ENCODE measurements around the gene MAPK6.
A peak's percentile ranks its signal among the peaks of the same experiment; 100 is the strongest.

The MAPK6 gene

DNA sequence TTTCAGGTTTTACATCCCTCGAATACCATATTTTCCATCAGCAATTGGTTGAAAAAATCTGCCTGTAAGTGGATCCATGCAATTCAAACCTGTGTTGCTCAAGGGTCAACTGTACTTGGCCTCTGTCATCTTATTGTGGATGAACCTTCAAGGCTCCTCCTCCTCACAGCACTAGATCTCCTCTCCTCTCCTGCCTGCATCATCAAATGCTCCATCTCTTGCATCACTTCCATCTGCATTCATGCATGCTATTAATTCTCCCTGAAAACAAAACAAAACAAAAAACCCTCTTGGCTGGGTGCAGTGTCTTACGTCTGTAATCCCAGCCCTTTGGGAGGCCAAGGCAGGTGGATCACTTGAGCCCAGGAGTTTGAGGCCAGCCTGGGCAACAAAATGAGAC lies 83.4 kb downstream of the MAPK6 start:
- peak; percentile 50 for DNase-seq (ENCODE audit: low read depth, low spot score)

DNA sequence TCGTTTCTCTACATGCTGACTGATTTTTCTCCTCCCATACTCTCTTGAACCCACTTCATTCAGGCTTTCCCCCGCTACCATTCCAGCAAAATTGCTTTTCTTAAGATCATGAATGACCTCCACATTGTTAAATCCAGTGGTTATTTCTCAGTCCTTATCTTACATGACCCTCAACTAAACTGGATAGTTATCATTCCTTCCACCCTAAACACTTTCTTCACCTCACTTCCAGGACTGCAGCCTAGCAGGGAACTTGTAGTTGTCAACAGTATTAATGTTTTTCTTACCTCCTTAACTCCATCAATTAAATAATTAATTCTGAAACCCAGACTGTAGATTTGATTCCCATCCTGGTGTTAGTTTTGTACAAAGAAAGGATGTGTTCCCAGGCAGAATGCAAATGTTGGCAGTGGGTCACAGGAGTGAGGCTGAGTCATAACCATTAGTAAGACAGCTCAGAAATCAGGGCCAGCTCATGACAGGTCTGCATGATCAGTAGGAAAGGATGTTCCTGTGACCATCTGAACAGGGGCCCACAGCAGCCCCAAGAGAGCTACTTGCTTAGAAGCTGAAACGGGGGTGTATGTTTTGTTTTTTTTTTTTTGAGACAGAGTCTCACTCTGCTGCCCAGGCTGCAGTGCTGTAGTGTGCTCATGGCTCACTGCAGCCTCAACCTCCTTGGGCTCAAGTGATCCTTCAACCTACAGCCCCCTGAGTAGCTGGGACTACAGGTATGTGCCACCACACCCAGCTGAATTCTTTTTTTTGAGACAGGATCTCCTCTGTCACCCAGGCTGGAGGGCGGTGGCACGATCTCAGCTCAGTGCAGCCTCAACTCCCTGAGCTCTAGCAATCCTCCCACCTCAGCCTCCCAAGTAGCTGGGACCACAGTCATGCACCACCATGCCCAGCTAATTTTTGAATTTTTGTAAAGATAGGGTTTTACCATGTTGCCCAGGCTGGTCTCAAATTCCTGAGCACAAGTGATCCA lies 84.5 kb downstream of the MAPK6 start:
- DNase-seq (ENCODE audit: low read depth, low spot score) = peak; percentile 61

DNA sequence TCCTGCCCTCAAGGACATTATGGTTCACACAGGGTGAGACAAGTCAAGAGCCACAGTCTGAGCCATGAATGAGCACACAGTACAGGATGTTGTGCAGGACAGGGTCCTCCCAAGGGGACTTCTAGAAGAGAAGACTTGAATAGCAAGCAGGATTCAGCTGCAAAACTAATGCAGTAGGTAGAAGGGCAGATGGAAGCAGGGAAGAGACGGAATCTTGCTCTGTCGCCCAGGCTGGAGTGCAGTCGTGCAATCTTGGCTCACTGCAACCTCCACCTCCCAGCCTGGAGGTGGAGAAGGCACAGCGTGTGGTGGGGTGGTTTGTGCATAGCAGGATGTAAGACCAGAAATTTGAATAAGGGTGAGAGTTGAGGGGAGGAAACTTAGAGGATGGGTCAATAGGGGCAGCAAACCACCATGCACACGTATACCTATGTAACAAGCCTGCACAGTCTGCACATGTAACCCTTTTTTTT lies 85.5 kb downstream of the MAPK6 start:
- DNase-seq (ENCODE audit: low read depth, low spot score) = no peak

DNA sequence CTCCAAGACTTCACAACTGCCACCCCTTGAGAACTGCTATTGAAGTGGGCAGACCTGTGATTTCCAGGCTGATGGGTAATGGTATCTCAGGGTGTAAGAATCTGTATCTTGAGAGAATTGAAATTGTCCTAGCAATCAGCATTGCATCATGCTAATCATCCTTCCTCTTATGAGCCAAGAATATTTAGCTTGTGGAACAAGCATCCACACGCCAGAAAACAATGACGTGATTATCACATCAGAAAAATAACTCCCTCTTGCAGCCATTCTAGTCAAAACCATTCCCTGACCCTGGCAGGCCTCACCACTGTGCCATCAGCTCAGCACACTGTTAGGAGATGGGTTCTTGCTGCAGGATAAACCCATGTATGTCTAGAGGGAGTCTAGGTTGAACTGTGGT lies 86.8 kb downstream of the MAPK6 start:
- DNase-seq (ENCODE audit: low read depth, low spot score) = no peak

DNA sequence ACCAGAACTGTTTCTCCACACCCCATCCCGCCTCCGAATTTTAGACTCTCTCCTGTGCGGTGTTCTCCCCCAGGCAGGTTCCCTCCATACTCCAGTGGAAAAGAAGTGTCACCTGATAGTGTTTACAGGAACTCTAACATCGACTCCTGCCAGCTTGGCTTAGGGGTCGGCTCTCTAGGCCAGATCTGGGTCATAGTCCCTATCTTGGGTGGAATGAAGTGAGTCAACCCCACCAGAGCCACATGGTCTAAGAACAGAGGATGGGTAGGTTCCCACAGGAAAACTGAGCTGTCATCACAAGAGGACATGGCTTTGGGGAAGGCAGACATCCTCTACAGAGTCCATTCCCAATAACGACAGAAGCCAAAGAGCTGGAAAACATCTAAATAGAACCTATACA lies 87.6 kb downstream of the MAPK6 start:
- no peak for DNase-seq (ENCODE audit: low read depth, low spot score)

DNA sequence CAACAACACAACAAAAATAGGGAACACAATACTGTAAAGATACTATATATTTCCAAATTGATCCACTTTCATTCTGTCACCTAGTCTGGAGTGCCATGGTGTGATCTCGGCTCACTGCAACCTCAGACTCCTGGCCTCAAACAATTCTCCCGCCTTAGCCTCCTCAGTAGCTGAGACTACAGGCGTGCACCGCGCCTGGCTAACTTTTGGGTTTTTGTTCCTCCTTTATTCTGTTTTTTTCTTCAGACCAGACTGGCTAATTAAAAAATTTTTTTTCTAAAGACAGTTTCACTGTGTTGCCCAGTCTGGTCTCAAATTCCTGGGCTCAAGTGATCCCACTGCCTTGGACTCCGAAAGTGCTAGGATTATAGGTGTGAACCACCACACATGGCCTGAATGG lies 88.2 kb downstream of the MAPK6 start:
- DNase-seq (ENCODE audit: low read depth, low spot score) = no peak

DNA sequence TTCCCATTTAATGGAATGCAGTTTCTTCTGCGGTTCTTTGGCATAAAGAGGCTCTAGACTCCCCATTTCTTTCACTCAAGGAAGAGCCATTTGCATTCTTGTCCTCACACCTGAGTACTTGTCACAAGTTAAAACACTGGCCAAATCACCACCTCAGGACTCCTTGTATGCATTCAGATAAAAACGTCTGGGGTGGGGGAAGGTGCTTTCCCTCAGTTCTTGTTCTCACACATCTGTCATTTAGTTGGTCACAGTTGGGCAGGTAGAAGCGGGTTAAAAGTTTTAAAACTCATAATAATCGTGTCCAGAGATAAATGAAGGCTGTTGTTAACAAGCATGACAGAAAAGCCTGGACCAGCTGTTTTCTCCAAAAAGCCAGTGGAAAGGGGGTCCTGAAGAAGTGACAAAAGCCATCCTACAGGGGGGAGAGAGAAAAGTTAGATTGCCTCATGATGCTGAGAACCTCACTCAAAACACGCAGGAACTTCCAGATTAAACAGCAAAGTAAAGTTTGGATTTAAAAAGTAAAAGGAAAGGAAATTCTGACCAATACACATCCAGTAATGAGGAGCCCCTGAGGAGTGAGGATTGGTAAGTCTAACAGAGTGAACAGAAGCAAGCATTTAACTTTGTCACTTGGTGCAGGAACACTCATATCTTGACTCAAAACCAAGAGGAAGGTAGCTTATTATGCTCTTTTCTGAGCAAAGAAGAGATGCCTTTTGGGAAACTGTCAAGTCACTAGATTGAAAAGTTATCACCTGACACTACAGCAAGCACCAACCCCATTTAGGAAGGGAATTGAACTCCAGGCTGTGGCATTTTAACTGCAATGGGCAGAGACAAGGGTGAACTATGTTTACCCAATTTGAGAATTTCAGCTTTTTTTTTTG lies 90.8 kb downstream of the MAPK6 start:
- DNase-seq (ENCODE audit: low read depth, low spot score) = no peak

DNA sequence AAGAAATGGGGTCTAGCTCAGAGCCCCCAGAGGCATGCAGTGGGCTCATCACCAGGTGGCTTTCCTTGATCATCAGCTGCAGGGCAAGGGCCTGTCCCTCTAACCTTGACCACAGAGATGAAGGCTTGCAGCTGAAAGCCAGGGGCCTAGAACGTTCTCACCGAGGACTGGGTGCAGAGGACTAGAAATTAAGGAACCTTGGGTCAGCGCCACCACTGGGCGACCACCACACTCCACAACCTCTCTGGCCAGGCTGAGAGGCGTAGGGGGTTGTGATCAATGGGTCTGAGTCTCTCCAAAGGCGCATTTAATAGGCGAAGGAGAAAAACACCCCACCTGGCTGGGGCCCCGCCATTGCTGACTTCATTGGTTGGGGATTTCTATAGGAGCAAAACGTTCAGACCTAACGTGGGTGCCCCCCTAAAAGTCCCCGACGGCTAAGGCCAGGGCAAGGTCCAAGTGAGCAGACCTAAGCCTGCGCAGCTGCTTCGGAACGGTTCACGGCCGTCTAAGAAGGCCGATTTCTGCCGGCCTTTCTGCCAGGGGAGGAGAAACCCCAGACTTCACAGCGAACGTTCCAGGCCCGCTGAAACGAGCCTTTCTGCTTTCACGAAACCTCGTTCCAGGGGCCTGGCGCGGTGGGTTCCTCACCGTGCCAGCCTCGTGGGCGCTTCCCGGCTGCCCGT lies 92.6 kb downstream of the MAPK6 start:
- DNase-seq (ENCODE audit: low read depth, low spot score) = no peak

DNA sequence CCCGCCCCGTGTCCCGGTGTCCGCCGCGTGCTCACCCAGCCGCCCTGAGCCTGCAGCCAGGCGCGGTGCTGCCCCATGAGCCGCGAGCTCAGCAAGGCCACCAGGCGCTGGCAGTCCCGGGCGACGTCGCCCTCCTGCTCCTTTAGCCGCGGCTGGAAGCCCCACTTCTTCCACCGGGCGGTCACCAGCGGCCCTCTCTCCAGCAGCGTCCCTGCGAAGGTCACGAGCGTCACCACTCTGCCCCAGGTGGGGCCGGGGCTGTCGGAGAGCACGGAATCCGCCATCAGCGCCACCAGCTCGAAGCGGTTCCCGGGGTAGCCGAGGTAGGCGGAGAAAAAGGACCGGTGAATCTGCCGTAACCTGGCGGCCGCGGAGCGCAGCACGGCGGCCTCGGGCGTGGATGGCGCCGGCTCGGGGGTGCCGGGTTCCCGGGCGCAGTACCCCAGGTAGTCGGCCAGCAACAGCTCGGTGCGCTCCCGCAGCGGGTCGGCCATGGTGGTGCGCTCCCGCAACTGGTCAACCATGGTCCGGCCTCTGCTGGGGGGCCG lies 93.3 kb downstream of the MAPK6 start:
- DNase-seq (ENCODE audit: low read depth, low spot score) = no peak

DNA sequence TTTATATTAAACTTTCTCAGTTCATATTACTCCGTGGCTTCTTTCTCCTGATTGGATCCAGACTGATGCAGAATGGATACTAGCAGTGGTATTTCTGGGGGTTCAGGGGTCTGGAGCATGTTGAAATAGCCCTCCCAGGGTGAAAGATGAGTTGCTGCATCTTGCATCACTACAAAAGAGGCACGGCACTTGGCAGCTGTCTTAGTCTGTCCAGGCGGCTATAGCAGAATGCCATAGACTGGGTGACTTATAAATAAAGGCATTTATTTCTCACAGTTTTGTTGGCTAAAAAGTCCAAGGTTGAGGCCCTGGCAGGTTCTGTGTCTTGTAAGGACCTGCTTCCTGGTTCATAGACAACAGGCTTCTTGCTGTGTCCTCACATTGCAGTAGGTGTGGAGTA lies 94.2 kb downstream of the MAPK6 start:
- DNase-seq (ENCODE audit: low read depth, low spot score) = no peak

DNA sequence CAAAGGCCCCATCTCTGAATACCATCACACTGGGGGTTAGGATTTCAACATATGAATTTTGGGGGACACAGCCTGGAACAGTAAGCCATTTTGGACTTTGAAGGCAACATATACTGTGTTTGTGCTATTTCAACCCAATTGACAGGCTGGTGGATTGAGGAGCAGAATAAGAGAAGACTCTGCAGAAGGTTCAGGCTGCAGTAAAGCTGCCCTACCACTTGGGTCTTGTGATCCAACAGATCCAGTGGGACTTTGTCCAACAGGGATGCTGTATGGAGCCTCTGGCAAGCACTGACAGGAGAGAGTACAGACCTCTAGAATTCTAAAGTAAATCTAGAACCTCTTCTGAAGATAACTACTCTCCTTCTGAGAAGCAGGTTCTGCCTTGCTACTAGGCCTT lies 94.7 kb downstream of the MAPK6 start:
- no peak for DNase-seq (ENCODE audit: low read depth, low spot score)

DNA sequence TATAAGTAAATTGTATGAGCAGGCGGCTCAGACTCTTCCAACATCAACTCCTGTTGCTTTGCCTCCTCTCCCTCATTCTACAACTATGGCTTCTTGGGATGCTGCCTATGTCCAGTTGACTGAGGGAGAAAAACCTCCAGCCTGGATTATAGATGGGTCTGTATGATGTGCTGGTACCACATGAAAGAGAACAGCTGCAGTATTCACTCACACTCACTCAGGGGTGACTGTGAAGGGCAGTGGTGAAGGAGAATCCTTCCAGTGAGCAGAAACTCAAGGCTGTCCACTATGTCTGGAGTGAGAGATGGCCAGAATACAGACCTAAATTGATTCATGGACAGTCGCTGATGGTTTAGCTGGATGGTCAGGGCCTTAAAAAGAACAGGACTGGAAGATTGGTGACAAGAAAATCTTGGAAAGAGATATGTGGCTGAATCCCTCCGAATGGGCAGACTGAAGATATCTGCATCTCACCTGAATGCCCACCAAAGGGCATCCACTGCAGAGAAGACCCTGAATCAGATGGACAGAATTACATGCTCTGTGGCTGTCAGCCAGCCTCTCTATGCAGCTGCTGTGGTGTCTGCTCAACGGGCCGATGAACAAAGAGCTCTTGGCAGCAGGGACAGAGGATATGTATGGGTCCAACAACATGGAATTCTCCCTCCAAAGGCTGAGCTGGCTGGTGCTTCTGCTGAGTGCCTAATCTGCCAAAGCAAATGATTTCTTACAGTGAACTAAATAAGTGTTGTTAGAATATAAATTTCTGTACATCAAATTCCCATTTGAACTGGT lies 95.4 kb downstream of the MAPK6 start:
- DNase-seq (ENCODE audit: low read depth, low spot score) = no peak

DNA sequence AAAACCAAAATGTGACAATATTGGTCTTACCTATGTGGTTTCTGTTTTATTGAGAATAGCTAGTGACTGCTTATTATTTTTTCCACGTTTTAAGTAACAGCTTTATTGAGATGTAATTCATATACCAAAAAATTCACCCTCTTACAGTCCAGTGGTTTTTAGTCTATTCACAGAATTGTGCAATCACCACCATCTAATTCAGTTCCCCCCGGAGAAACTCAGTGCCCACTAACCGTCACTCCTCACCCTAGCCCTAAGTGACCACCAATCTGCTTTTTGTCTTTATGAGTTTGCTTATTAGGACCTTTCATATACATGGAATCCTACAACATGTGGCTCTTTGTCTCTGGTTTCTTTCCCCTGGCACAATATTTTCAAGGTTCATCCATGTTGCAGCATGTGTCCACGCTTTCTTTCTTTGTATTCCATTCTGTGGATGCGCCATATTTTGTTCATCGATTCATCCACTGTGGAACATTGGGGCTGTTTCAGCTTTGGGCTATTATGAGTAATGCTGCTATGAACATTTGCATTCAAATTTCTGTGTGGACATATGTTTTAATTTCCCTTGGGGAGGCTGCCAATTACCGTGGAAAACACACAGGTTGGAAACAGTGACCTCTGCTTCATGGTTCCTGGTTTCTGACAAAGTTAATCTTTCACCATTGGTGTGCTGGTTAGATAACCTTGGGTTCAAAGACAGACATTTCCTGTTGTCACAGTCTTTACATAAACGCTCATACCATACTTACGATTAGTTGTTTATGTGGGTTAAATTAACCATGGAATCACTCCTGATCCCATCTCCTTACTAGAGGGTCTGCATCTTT lies 96.8 kb downstream of the MAPK6 start:
- no peak for DNase-seq (ENCODE audit: low read depth, low spot score)

All from brain pericyte (primary cell).